ENCODE measurements around the gene INPP5A.

The INPP5A gene

DNA sequence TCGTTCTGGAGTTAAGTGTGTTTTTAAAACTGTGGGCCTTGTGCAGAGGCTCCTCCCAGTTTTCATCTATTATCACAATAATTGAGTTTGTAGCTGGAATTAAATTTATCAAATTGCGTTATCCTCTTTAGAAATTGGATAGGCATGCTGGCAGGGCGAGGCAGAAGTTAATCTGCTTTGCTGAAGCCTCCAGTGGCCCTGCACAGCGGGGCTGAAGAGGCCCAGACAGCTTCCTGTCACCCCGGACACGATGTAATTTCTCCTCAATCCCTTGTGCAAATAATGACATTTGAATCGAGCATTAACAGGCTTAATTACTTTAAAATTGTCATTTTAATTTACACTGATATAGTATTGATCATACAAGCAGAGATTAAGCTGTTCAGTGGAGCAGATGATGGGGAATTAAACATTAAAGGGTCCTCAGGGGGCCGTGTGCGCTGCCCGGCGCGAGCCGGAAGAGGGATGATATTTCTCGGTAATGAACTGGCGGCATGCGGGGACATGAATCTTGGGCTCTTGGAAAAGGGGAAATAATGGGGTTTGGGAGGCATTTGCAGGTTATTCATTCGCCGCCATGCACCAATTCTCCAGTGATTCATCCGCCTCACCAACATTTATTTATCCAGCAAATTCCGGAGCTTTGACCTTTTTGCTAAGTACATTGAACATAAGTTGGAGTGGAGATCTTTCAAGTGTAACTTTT, 129.9 kb downstream of the INPP5A start:
- H3K36me3 ChIP-seq (ENCODE audit: insufficient read depth, low read length), result peaks cover 4% of the 10 kb centered on the region; the same call in 1 of the 2 replicates
- no peaks in the 10 kb centered on the region for H3F3A ChIP-seq (ENCODE audit: low read depth)
- no peak overlapping the region for H2AFZ ChIP-seq (ENCODE audit: low read length)
- no peak overlapping the region for H3K9ac ChIP-seq (ENCODE audit: low read depth, low read length, poor library complexity, severe bottlenecking)
- H4K20me1 ChIP-seq (ENCODE audit: insufficient read depth, low read length, poor library complexity, severe bottlenecking), result no peaks in the 10 kb centered on the region
- H3K4me1 ChIP-seq (ENCODE audit: insufficient read depth, low read length, poor library complexity, severe bottlenecking), result no peaks in the 10 kb centered on the region
- H3K9me2 ChIP-seq (replicated peaks; ENCODE audit: low read depth, low read length), result no peaks in the 10 kb centered on the region
- H3K4me3 ChIP-seq (ENCODE audit: low read length, poor library complexity, severe bottlenecking), result no peak overlapping the region
- H3K27me3 ChIP-seq (ENCODE audit: insufficient read depth, low read length, poor library complexity, severe bottlenecking), result no peaks in the 10 kb centered on the region
- H3K4me2 ChIP-seq (ENCODE audit: low read depth, low read length, poor library complexity, severe bottlenecking), result no peak overlapping the region
- H3K79me2 ChIP-seq (ENCODE audit: insufficient read depth, low read length), result no peaks in the 10 kb centered on the region
- no peaks in the 10 kb centered on the region for H3K9me3 ChIP-seq (ENCODE audit: insufficient read depth, low read depth, low read length)
- TF ChIP-seq EZH2phosphoT487 (IDR thresholded peaks at IDR 0.05; ENCODE audit: borderline replicate concordance), result no peak
- TF ChIP-seq, protein P1, sequence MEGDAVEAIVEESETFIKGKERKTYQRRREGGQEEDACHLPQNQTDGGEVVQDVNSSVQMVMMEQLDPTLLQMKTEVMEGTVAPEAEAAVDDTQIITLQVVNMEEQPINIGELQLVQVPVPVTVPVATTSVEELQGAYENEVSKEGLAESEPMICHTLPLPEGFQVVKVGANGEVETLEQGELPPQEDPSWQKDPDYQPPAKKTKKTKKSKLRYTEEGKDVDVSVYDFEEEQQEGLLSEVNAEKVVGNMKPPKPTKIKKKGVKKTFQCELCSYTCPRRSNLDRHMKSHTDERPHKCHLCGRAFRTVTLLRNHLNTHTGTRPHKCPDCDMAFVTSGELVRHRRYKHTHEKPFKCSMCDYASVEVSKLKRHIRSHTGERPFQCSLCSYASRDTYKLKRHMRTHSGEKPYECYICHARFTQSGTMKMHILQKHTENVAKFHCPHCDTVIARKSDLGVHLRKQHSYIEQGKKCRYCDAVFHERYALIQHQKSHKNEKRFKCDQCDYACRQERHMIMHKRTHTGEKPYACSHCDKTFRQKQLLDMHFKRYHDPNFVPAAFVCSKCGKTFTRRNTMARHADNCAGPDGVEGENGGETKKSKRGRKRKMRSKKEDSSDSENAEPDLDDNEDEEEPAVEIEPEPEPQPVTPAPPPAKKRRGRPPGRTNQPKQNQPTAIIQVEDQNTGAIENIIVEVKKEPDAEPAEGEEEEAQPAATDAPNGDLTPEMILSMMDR (conservative IDR thresholded peaks at IDR 0.05; ENCODE audit: low read length), result no peak

DNA sequence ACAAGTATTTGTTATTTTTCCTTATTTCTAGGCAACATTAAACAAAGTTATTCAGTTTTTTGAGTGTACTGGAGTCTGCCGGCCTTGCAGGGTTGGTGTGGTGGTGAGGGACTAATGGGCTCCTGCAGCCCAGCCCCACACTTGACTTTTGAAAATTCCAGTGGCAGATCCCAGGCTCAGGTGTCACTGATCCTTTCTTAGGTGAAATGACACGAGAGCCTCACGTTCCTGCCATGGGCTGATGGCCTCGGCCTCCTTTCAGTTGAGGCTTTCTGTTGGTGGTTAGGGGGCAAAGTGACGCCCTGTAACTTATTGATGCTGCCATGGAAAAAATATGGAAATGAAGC, 130.4 kb downstream of the INPP5A start:
- peaks cover 4% of the 10 kb centered on the region; the same call in 1 of the 2 replicates for H3K36me3 ChIP-seq (ENCODE audit: insufficient read depth, low read length)
- no peaks in the 10 kb centered on the region for H3K9me3 ChIP-seq (ENCODE audit: insufficient read depth, low read depth, low read length)
- no peaks in the 10 kb centered on the region for H3F3A ChIP-seq (ENCODE audit: low read depth)
- no peaks in the 10 kb centered on the region for H3K79me2 ChIP-seq (ENCODE audit: insufficient read depth, low read length)
- no peaks in the 10 kb centered on the region for H3K4me1 ChIP-seq (ENCODE audit: insufficient read depth, low read length, poor library complexity, severe bottlenecking)
- H3K9ac ChIP-seq (ENCODE audit: low read depth, low read length, poor library complexity, severe bottlenecking), result no peak overlapping the region
- TF ChIP-seq EZH2phosphoT487 (IDR thresholded peaks at IDR 0.05; ENCODE audit: borderline replicate concordance), result no peak
- TF ChIP-seq, protein P1 (conservative IDR thresholded peaks at IDR 0.05; ENCODE audit: low read length), result no peak
- H4K20me1 ChIP-seq (ENCODE audit: insufficient read depth, low read length, poor library complexity, severe bottlenecking), result no peaks in the 10 kb centered on the region
- no peak overlapping the region for H2AFZ ChIP-seq (ENCODE audit: low read length)
- no peak overlapping the region for H3K4me2 ChIP-seq (ENCODE audit: low read depth, low read length, poor library complexity, severe bottlenecking)
- no peaks in the 10 kb centered on the region for H3K27me3 ChIP-seq (ENCODE audit: insufficient read depth, low read length, poor library complexity, severe bottlenecking)
- no peaks in the 10 kb centered on the region for H3K9me2 ChIP-seq (replicated peaks; ENCODE audit: low read depth, low read length)
- no peak overlapping the region for H3K4me3 ChIP-seq (ENCODE audit: low read length, poor library complexity, severe bottlenecking)

DNA sequence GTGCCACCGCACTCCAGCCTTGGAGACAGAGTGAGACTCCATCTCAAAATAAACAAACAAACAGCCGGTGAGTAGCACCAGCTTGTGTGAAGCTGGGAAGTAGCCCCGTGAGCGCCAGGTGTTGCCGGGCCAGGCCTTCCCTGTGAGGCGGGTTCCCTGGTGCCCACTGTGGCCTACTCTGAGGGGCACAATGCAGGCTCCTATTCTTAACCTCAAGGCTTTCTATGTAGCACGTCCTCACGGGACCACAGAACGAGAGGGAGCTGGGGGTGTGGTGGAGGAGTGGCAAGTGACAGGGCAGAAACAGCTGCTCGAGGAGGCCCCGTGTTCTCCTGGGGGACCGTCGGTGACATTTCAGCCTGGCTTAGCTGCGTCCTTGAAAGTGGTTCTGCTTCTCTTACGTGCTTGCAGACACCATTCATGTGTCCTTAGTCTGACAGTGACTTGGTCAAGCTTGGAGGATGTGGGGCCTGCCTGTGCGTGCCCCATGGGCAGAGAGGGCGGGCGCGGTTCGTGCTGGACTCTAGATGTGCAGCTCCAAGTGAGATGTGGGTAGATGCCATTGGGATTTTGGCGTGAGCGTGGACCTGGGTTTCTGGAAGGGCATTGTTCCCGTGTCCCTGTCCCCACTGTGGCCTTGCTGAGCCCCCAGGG, 131.7 kb downstream of the INPP5A start:
- Histone ChIP-seq H3K4me2 (ENCODE audit: low read depth, low read length, poor library complexity, severe bottlenecking) (no peak overlapping the region), H3K9ac (ENCODE audit: low read depth, low read length, poor library complexity, severe bottlenecking) (no peak overlapping the region), H3K36me3 (ENCODE audit: insufficient read depth, low read length) (peaks cover 4% of the 10 kb centered on the region; the same call in 1 of the 2 replicates), H2AFZ (ENCODE audit: low read length) (no peak overlapping the region), H3K79me2 (ENCODE audit: insufficient read depth, low read length) (no peaks in the 10 kb centered on the region), H3K4me1 (ENCODE audit: insufficient read depth, low read length, poor library complexity, severe bottlenecking) (no peaks in the 10 kb centered on the region), H3K9me3 (ENCODE audit: insufficient read depth, low read depth, low read length) (no peaks in the 10 kb centered on the region), H4K20me1 (ENCODE audit: insufficient read depth, low read length, poor library complexity, severe bottlenecking) (no peaks in the 10 kb centered on the region), H3F3A (ENCODE audit: low read depth) (no peaks in the 10 kb centered on the region), H3K4me3 (ENCODE audit: low read length, poor library complexity, severe bottlenecking) (no peak overlapping the region), H3K9me2 (replicated peaks; ENCODE audit: low read depth, low read length) (no peaks in the 10 kb centered on the region), H3K27me3 (ENCODE audit: insufficient read depth, low read length, poor library complexity, severe bottlenecking) (no peaks in the 10 kb centered on the region)
- TF ChIP-seq EZH2phosphoT487 (IDR thresholded peaks at IDR 0.05; ENCODE audit: borderline replicate concordance), result no peak
- TF ChIP-seq, protein P1 (conservative IDR thresholded peaks at IDR 0.05; ENCODE audit: low read length), result no peak

Data from Loucy (cell line).